Measurements from ENCODE around the gene MROH9. TPM values are rescaled to one million over a fixed set of nuclear protein-coding genes. Genes with fewer than 3 reads are reported as not detected.

Gene MROH9
- polyA plus RNA-seq, 1 donor (not counting 4 experiments of a cell fraction or from before 2014, with no cell fraction given), result 0.04 TPM

DNA sequence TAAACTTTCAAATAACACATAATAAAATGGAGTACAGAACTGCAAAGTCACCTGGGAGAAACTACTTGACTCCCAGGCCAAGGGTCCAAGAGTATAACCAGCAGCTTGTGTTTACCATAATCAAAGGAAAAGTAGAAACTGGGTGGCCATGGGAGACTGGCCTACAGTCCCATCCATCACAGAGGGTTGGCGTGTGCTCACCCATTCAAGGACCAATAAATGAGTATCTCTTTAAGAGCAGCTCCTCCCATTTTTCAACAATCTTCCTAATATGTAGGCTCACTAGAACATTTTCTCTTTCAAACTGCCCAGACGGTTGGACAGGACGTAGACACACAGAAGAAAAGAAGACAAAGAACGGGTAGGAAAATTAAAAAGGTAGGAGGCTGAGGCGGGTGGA is 155.3 kb downstream of the MROH9 start, which contains the start of gene FMO3:
TSS of gene FMO3 (plus strand) at position 302 of the 400 bp plus-strand sequence. CDS start 1,754 bp downstream, outside the sequence.
- Histone ChIP-seq H3K9me3 (ENCODE audit: control insufficient read depth, low read depth, low read length) (no peaks in the 10 kb centered on the region), H2AFZ (ENCODE audit: control insufficient read depth, low read length) (no peak within 1 kb of the TSS), H3K4me3 (ENCODE audit: control insufficient read depth in 2 of 3, extremely low read depth in 1 of 3, insufficient read depth in 2 of 3, low read depth in 1 of 3, low read length in 3 of 3) (no peak within 1 kb of the TSS), H3K36me3 (ENCODE audit: control insufficient read depth in 2 of 2, extremely low read depth in 1 of 2, insufficient read depth in 2 of 2, low read length in 2 of 2) (no peaks in the 10 kb centered on the region), H3K9ac (ENCODE audit: control insufficient read depth, extremely low read depth, insufficient read depth, low read length) (no peak within 1 kb of the TSS), H3K79me2 (ENCODE audit: control insufficient read depth, insufficient read depth, low read length) (no peaks in the 10 kb centered on the region), H4K20me1 (ENCODE audit: control insufficient read depth, extremely low read depth, insufficient read depth, low read length) (no peaks in the 10 kb centered on the region), H3K4me2 (ENCODE audit: control insufficient read depth, extremely low read depth, insufficient read depth, low read depth, low read length) (no peak within 1 kb of the TSS), H3K27me3 (ENCODE audit: control insufficient read depth, extremely low read depth, insufficient read depth, low read length) (no peaks in the 10 kb centered on the region), H3K27ac (ENCODE audit: control insufficient read depth, insufficient read depth, low read length) (no peak within 1 kb of the TSS), H3K9me1 (ENCODE audit: control insufficient read depth, extremely low read depth, insufficient read depth, low read length) (no peaks in the 10 kb centered on the region), H3K4me1 (ENCODE audit: control insufficient read depth, extremely low read depth, insufficient read depth, low read length) (no peaks in the 10 kb centered on the region)
- no peak for TF ChIP-seq EZH2 (IDR thresholded peaks at IDR 0.05; ENCODE audit: low read length)
- TF ChIP-seq, protein P1, sequence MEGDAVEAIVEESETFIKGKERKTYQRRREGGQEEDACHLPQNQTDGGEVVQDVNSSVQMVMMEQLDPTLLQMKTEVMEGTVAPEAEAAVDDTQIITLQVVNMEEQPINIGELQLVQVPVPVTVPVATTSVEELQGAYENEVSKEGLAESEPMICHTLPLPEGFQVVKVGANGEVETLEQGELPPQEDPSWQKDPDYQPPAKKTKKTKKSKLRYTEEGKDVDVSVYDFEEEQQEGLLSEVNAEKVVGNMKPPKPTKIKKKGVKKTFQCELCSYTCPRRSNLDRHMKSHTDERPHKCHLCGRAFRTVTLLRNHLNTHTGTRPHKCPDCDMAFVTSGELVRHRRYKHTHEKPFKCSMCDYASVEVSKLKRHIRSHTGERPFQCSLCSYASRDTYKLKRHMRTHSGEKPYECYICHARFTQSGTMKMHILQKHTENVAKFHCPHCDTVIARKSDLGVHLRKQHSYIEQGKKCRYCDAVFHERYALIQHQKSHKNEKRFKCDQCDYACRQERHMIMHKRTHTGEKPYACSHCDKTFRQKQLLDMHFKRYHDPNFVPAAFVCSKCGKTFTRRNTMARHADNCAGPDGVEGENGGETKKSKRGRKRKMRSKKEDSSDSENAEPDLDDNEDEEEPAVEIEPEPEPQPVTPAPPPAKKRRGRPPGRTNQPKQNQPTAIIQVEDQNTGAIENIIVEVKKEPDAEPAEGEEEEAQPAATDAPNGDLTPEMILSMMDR (optimal IDR thresholded peaks at IDR 0.05 in 1 of 3, IDR thresholded peaks at IDR 0.05 in 1 of 3, conservative IDR thresholded peaks at IDR 0.05 in 1 of 3; ENCODE audit: extremely low read depth in 1 of 3, insufficient read depth in 2 of 3, low read length in 3 of 3), result no peak
- FAIRE-seq (no peak), DNase-seq (ENCODE audit: low read depth, low spot score) (no peak)
- dilution Hi-C loops (cut with MboI; ENCODE audit: extremely low pct_ligation_motif_present, low sequenced_read_pairs), result no loop called here

DNA sequence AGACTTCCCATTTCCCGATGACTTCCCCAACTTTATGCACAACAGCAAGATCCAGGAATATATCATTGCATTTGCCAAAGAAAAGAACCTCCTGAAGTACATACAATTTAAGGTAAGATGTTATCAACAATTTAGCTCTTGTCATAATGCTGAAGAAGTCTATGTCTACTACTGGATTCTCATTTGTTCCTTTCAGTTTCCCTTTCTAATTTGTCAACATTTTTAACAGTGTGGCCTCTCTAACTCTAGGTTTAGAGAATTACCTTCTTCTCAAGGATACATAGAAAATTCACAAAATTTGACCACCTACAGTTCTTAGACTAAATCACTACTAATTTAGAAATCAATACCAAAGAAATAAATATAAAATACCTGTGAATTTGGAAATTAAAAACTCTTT is 168.5 kb downstream of the MROH9 start:
- H3K79me2 ChIP-seq (ENCODE audit: control insufficient read depth, insufficient read depth, low read length), result no peaks in the 10 kb centered on the region
- H4K20me1 ChIP-seq (ENCODE audit: control insufficient read depth, extremely low read depth, insufficient read depth, low read length), result no peaks in the 10 kb centered on the region
- no peaks in the 10 kb centered on the region for H3K9me3 ChIP-seq (ENCODE audit: control insufficient read depth, low read depth, low read length)
- TF ChIP-seq, protein P1 (optimal IDR thresholded peaks at IDR 0.05 in 1 of 3, IDR thresholded peaks at IDR 0.05 in 1 of 3, conservative IDR thresholded peaks at IDR 0.05 in 1 of 3; ENCODE audit: extremely low read depth in 1 of 3, insufficient read depth in 2 of 3, low read length in 3 of 3), result no peak
- no peak overlapping the region for H3K4me3 ChIP-seq (ENCODE audit: control insufficient read depth in 2 of 3, extremely low read depth in 1 of 3, insufficient read depth in 2 of 3, low read depth in 1 of 3, low read length in 3 of 3)
- no peaks in the 10 kb centered on the region for H3K9me1 ChIP-seq (ENCODE audit: control insufficient read depth, extremely low read depth, insufficient read depth, low read length)
- FAIRE-seq (no peak), DNase-seq (ENCODE audit: low read depth, low spot score) (no peak)
- no peaks in the 10 kb centered on the region for H3K27me3 ChIP-seq (ENCODE audit: control insufficient read depth, extremely low read depth, insufficient read depth, low read length)
- no peaks in the 10 kb centered on the region for H3K4me1 ChIP-seq (ENCODE audit: control insufficient read depth, extremely low read depth, insufficient read depth, low read length)
- no peaks in the 10 kb centered on the region for H3K36me3 ChIP-seq (ENCODE audit: control insufficient read depth in 2 of 2, extremely low read depth in 1 of 2, insufficient read depth in 2 of 2, low read length in 2 of 2)
- peak overlapping the region; percentile 6 for H2AFZ ChIP-seq (ENCODE audit: control insufficient read depth, low read length)
- no peak overlapping the region for H3K9ac ChIP-seq (ENCODE audit: control insufficient read depth, extremely low read depth, insufficient read depth, low read length)
- no peak overlapping the region for H3K27ac ChIP-seq (ENCODE audit: control insufficient read depth, insufficient read depth, low read length)
- H3K4me2 ChIP-seq (ENCODE audit: control insufficient read depth, extremely low read depth, insufficient read depth, low read depth, low read length), result no peak overlapping the region
- dilution Hi-C loops (cut with MboI; ENCODE audit: extremely low pct_ligation_motif_present, low sequenced_read_pairs), result no loop called here
